H9 (cell line): Measurements from ENCODE around the gene EED. TPM values are rescaled to one million over a fixed set of nuclear protein-coding genes. Genes with fewer than 3 reads are reported as not detected.

Experiments used
- DNase-seq: peaks from one replicate; pipeline ENCODE4 v3.0.0-alpha.2; 2017
- H2AFZ ChIP-seq: one replicate; pipeline ENCODE4 v1.6.1; 2013; ENCODE audit warnings: mild to moderate bottlenecking, low read length, control low read depth, moderate library complexity
- H2AK5ac ChIP-seq: 2 replicates; pipeline ENCODE4 v1.6.1; 2013; ENCODE audit warnings: low read length, control low read depth, mixed read lengths; ENCODE audit not compliant: insufficient read length
- H2BK120ac ChIP-seq: one replicate; pipeline ENCODE4 v1.6.1; 2013; ENCODE audit warnings: low read depth, mild to moderate bottlenecking, low read length, control low read depth, inconsistent platforms; ENCODE audit not compliant: poor library complexity, severe bottlenecking
- H2BK12ac ChIP-seq: 2 replicates; pipeline ENCODE4 v1.6.1; 2013; ENCODE audit warnings: low read length, control low read depth, mixed read lengths, low read depth; ENCODE audit not compliant: insufficient read length
- H2BK15ac ChIP-seq: 2 replicates; pipeline ENCODE4 v1.6.1; 2013; ENCODE audit warnings: low read depth, low read length, control low read depth
- H2BK20ac ChIP-seq: one replicate; pipeline ENCODE4 v1.6.1; 2013; ENCODE audit warnings: low read depth, mild to moderate bottlenecking, low read length, control low read depth, inconsistent platforms; ENCODE audit not compliant: poor library complexity, severe bottlenecking
- H2BK5ac ChIP-seq: 2 replicates; pipeline ENCODE4 v1.6.1; 2013; ENCODE audit warnings: low read length, control low read depth, mixed read lengths; ENCODE audit not compliant: insufficient read length
- H3K14ac ChIP-seq: 2 replicates; pipeline ENCODE4 v1.6.1; 2013; ENCODE audit warnings: low read length, control low read depth; ENCODE audit not compliant: insufficient read depth
- H3K18ac ChIP-seq: 2 replicates; pipeline ENCODE4 v1.6.1; 2013; ENCODE audit warnings: low read depth, mild to moderate bottlenecking, mixed read lengths, low read length, control low read depth; ENCODE audit not compliant: insufficient read length
- H3K23ac ChIP-seq: 2 replicates; pipeline ENCODE4 v1.6.1; 2013; ENCODE audit warnings: low read length, control low read depth, mixed read lengths, low read depth; ENCODE audit not compliant: insufficient read length
- H3K23me2 ChIP-seq: 2 replicates; pipeline ENCODE4 v1.6.1; 2013; ENCODE audit warnings: low read depth, mild to moderate bottlenecking, mixed read lengths, low read length, control low read depth; ENCODE audit not compliant: insufficient read length, poor library complexity, severe bottlenecking
- H3K27ac ChIP-seq: 2 replicates; pipeline ENCODE4 v1.5.1; 2013; ENCODE audit warnings: low read length, control low read depth, mixed read lengths, low read depth; ENCODE audit not compliant: insufficient read length
- H3K27me3 ChIP-seq: 2 replicates; pipeline ENCODE4 v1.6.1; 2013; ENCODE audit warnings: low read length, control low read depth, inconsistent platforms; ENCODE audit not compliant: insufficient read depth
- H3K4ac ChIP-seq: 2 replicates; pipeline ENCODE4 v1.6.1; 2013; ENCODE audit warnings: low read depth, mild to moderate bottlenecking, control low read depth, inconsistent platforms, low read length, moderate library complexity
- H3K4me1 ChIP-seq: 2 replicates; pipeline ENCODE4 v1.6.1; 2013; ENCODE audit warnings: low read length, control low read depth, inconsistent platforms; ENCODE audit not compliant: insufficient read depth
- H3K4me2 ChIP-seq: 2 replicates; pipeline ENCODE4 v1.6.1; 2013; ENCODE audit warnings: low read length, control low read depth, mixed read lengths; ENCODE audit not compliant: insufficient read length, insufficient read depth
- H3K56ac ChIP-seq: 2 replicates; pipeline ENCODE4 v1.6.1; 2013; ENCODE audit warnings: low read depth, mild to moderate bottlenecking, mixed read lengths, low read length, control low read depth; ENCODE audit not compliant: insufficient read length
- H3K79me1 ChIP-seq: 2 replicates; pipeline ENCODE4 v1.6.1; 2013; ENCODE audit warnings: low read depth, mild to moderate bottlenecking, moderate library complexity, low read length, control low read depth, inconsistent platforms; ENCODE audit not compliant: insufficient read depth, poor library complexity, severe bottlenecking
- H3K79me2 ChIP-seq: 2 replicates; pipeline ENCODE4 v1.6.1; 2013; ENCODE audit warnings: low read length, control low read depth, inconsistent platforms; ENCODE audit not compliant: insufficient read depth
- H3K9ac ChIP-seq: 2 replicates; pipeline ENCODE4 v1.6.1; 2013; ENCODE audit warnings: low read length, control low read depth, mixed read lengths; ENCODE audit not compliant: insufficient read length; ENCODE audit errors: extremely low read depth
- H3K9me3 ChIP-seq: one replicate; pipeline ENCODE4 v1.6.1; 2013; ENCODE audit warnings: low read depth, low read length, inconsistent platforms; ENCODE audit not compliant: control insufficient read depth
- H3T11ph ChIP-seq: one replicate; pipeline ENCODE4 v1.6.1; 2013; ENCODE audit warnings: mild to moderate bottlenecking, low read length, control low read depth, inconsistent platforms
- H4K20me1 ChIP-seq: one replicate; pipeline ENCODE4 v1.6.1; 2013; ENCODE audit not compliant: control insufficient read depth, insufficient read length, insufficient read depth
- H4K5ac ChIP-seq: 2 replicates; pipeline ENCODE4 v1.6.1; 2013; ENCODE audit warnings: low read depth, mild to moderate bottlenecking, mixed read lengths, low read length, control low read depth; ENCODE audit not compliant: insufficient read length
- H4K8ac ChIP-seq: replicated peaks from 2 replicates; pipeline ENCODE4 v1.6.1; 2013; ENCODE audit warnings: low read length, control low read depth, mixed read lengths, low read depth; ENCODE audit not compliant: insufficient read length
- H4K91ac ChIP-seq: 2 replicates; pipeline ENCODE4 v1.6.1; 2013; ENCODE audit warnings: low read depth, mild to moderate bottlenecking, moderate library complexity, mixed read lengths, low read length, control low read depth; ENCODE audit not compliant: insufficient read length
- H3K27ac Mint-ChIP-seq, 3 experiments: 2 replicates in 2 of 3; 3 replicates in 1 of 3; pipeline ENCODE4 v1.8.0; 2020 to 2021; ENCODE audit warnings: mixed read lengths in 3 of 3, mild to moderate bottlenecking in 1 of 3, moderate library complexity in 1 of 3
- H3K27me3 Mint-ChIP-seq: 2 replicates; pipeline ENCODE4 v1.8.0; 2021; ENCODE audit warnings: low read depth, mild to moderate bottlenecking, moderate library complexity, mixed read lengths
- H3K36me3 Mint-ChIP-seq, 3 experiments: 2 replicates in 2 of 3; 3 replicates in 1 of 3; pipeline ENCODE4 v1.8.0; 2020 to 2021; ENCODE audit warnings: low read depth in 3 of 3, mixed read lengths in 3 of 3; ENCODE audit not compliant: insufficient read depth in 1 of 3
- H3K4me1 Mint-ChIP-seq, 2 experiments: 2 replicates each; pipeline ENCODE4 v1.8.0; 2020; ENCODE audit warnings: mixed read lengths in 2 of 2
- H3K4me3 Mint-ChIP-seq, 2 experiments: 2 replicates in 1 of 2; 3 replicates in 1 of 2; pipeline ENCODE4 v1.8.0; 2020 to 2021; ENCODE audit warnings: mild to moderate bottlenecking in 2 of 2, mixed read lengths in 2 of 2, moderate library complexity in 1 of 2
- H3K9me3 Mint-ChIP-seq, 2 experiments: 2 replicates in 1 of 2; 3 replicates in 1 of 2; pipeline ENCODE4 v1.8.0; 2020; ENCODE audit warnings: mild to moderate bottlenecking in 2 of 2, mixed read lengths in 2 of 2, moderate library complexity in 1 of 2
- CTCF ChIP-seq: fragments of 200-600 bp; sonication (generic); conservative IDR thresholded peaks from 3 replicates; pipeline ENCODE4 v1.8.0; 2021; ENCODE audit warnings: antibody characterized with exemption, mild to moderate bottlenecking
- WGBS: extraction: QIAGEN DNeasy Blood & Tissue Kit; methylation state at CpG from one replicate; pipeline ENCODE4 v1.1.7; 2013; ENCODE audit warnings: missing lambda C conversion rate, low lambda C conversion rate, mixed read lengths; ENCODE audit not compliant: insufficient read length; ENCODE audit errors: extremely low coverage; 5-methylcytosine and 5-hydroxymethylcytosine counted together
- total RNA-seq: library from RNA; stranded (reverse); gene quantifications from 2 replicates; pipeline ENCODE4 v1.2.1, GENCODE V29; 2021

Gene EED
- total RNA-seq, 1 experiment from 2014 or later: 34.1 TPM

- Histone ChIP-seq H3T11ph (no peak overlapping the region), H4K20me1 (no peaks in the 10 kb centered on the region), H2BK120ac (no peak overlapping the region), H2BK20ac (no peak overlapping the region), H3K14ac (no peak overlapping the region), H2BK15ac (no peak overlapping the region), H3K23ac (no peak overlapping the region), H2AFZ (no peak overlapping the region), H4K5ac (no peak overlapping the region), H3K23me2 (no peaks in the 10 kb centered on the region), H3K4me1 (no peaks in the 10 kb centered on the region), H4K91ac (no peak overlapping the region), H3K9ac (no peak overlapping the region), H2BK12ac (no peak overlapping the region), H3K4me2 (no peak overlapping the region), H3K79me1 (peaks cover 3% of the 10 kb centered on the region), H3K18ac (no peak overlapping the region), H3K56ac (no peak overlapping the region), H2BK5ac (no peak overlapping the region), H2AK5ac (no peak overlapping the region), H3K27ac (no peak overlapping the region), H3K79me2 (no peaks in the 10 kb centered on the region; the same call in 1 of the 2 replicates), H4K8ac (no peak overlapping the region), H3K27me3 (no peaks in the 10 kb centered on the region), H3K9me3 (no peaks in the 10 kb centered on the region), H3K4ac (no peak overlapping the region)
- peak; percentile 67 for DNase-seq
- Mint-ChIP-seq H3K27me3 (no peaks in the 10 kb centered on the region), H3K4me1 (peaks cover 10 to 11% of the 10 kb centered on the region in 2 experiments), H3K27ac (peak overlapping the region in 2 of 3 experiments; percentile 8 to 11; a peak in 2 of 7 replicates), H3K36me3 (peaks cover 19 to 35% (median 31%) of the 10 kb centered on the region in 3 experiments; a peak in 5 of 7 replicates), H3K9me3 (no peaks in the 10 kb centered on the region), H3K4me3 (no peak overlapping the region)
- TF ChIP-seq CTCF: peak; percentile 76
- no CpG with 5 or more reads among the region's 6 CpGs for WGBS
Measured at GRCh38 chr11:86274503-86274902, 29.9 kb downstream of the EED start.
